ENCODE data around the gene UBE2I.
A peak's percentile ranks its signal among the peaks of the same experiment; 100 is the strongest.
"Not testable (repeated sequence)": the region's sequence is repeated elsewhere in the genome, so short reads cannot be mapped to it uniquely, and the experiment has no call there.

The UBE2I gene

GRCh38 chr16:1308977-1309885 lies at the start of gene UBE2I:
TSS of gene UBE2I (plus strand) at chr16:1309636. CDS start at chr16:1314031, 4,395 bp downstream.
- Mint-ChIP-seq H3K27ac (peak within 1 kb of the TSS; percentile 99), H3K27me3 (ENCODE audit: low read depth) (no peaks in the 10 kb centered on the region), H3K4me1 (ENCODE audit: low read depth) (peaks cover 14% of the 10 kb centered on the region), H3K36me3 (ENCODE audit: low read depth) (peaks cover 16% of the 10 kb centered on the region), H3K9me3 (no peaks in the 10 kb centered on the region), H3K4me3 (peak within 1 kb of the TSS; percentile 93)
- DNase-seq (ENCODE audit: low spot score) = peak; percentile 96

GRCh38 chr16:1259760-1260068 lies 49.7 kb upstream of the UBE2I start:
- no peak overlapping the region for H3K27ac Mint-ChIP-seq
- H3K4me3 Mint-ChIP-seq = no peak overlapping the region

GRCh38 chr16:1260101-1260680 lies 49.2 kb upstream of the UBE2I start:
- H3K4me1 Mint-ChIP-seq (ENCODE audit: low read depth) = peaks cover 5% of the 10 kb centered on the region
- peaks cover 18% of the 10 kb centered on the region for H3K27me3 Mint-ChIP-seq (ENCODE audit: low read depth)
- H3K4me3 Mint-ChIP-seq = no peak overlapping the region
- H3K27ac Mint-ChIP-seq = no peak overlapping the region
- peaks cover 10% of the 10 kb centered on the region for H3K9me3 Mint-ChIP-seq
- no peaks in the 10 kb centered on the region for H3K36me3 Mint-ChIP-seq (ENCODE audit: low read depth)
- DNase-seq (ENCODE audit: low spot score) = no peak

More at GRCh38 chr16:1259760-1260068, 49.7 kb upstream of the UBE2I start:
- Mint-ChIP-seq H3K9me3 (peaks cover 8% of the 10 kb centered on the region), H3K27me3 (ENCODE audit: low read depth) (peaks cover 18% of the 10 kb centered on the region), H3K36me3 (ENCODE audit: low read depth) (no peaks in the 10 kb centered on the region), H3K4me1 (ENCODE audit: low read depth) (peaks cover 5% of the 10 kb centered on the region)
- DNase-seq (ENCODE audit: low spot score) = no peak

GRCh38 chr16:1261131-1261892 lies 48.1 kb upstream of the UBE2I start:
- Mint-ChIP-seq H3K27me3 (ENCODE audit: low read depth) (peaks cover 18% of the 10 kb centered on the region), H3K4me1 (ENCODE audit: low read depth) (peaks cover 5% of the 10 kb centered on the region), H3K27ac (no peak overlapping the region), H3K36me3 (ENCODE audit: low read depth) (no peaks in the 10 kb centered on the region), H3K9me3 (peaks cover 10% of the 10 kb centered on the region), H3K4me3 (no peak overlapping the region)
- no peak for DNase-seq (ENCODE audit: low spot score)

- H3K9me3 Mint-ChIP-seq = peaks cover 10% of the 10 kb centered on the region
- H3K36me3 Mint-ChIP-seq (ENCODE audit: low read depth) = no peaks in the 10 kb centered on the region
- H3K4me3 Mint-ChIP-seq = no peak overlapping the region
- peaks cover 18% of the 10 kb centered on the region for H3K27me3 Mint-ChIP-seq (ENCODE audit: low read depth)
- H3K27ac Mint-ChIP-seq = no peak overlapping the region
- peaks cover 5% of the 10 kb centered on the region for H3K4me1 Mint-ChIP-seq (ENCODE audit: low read depth)
- DNase-seq (ENCODE audit: low spot score) = no peak
Measured at GRCh38 chr16:1262210-1262845, 47.1 kb upstream of the UBE2I start.

GRCh38 chr16:1262846-1263221 lies 46.6 kb upstream of the UBE2I start:
- H3K36me3 Mint-ChIP-seq (ENCODE audit: low read depth) = no peaks in the 10 kb centered on the region
- H3K27me3 Mint-ChIP-seq (ENCODE audit: low read depth) = peaks cover 18% of the 10 kb centered on the region
- no peak for DNase-seq (ENCODE audit: low spot score)
- H3K27ac Mint-ChIP-seq = no peak overlapping the region
- peaks cover 10% of the 10 kb centered on the region for H3K9me3 Mint-ChIP-seq
- no peak overlapping the region for H3K4me3 Mint-ChIP-seq
- peaks cover 5% of the 10 kb centered on the region for H3K4me1 Mint-ChIP-seq (ENCODE audit: low read depth)

GRCh38 chr16:1263591-1264344 lies 45.7 kb upstream of the UBE2I start:
- Mint-ChIP-seq H3K4me1 (ENCODE audit: low read depth) (peaks cover 5% of the 10 kb centered on the region), H3K27ac (no peak overlapping the region), H3K36me3 (ENCODE audit: low read depth) (no peaks in the 10 kb centered on the region), H3K27me3 (ENCODE audit: low read depth) (peaks cover 18% of the 10 kb centered on the region), H3K9me3 (peaks cover 10% of the 10 kb centered on the region), H3K4me3 (no peak overlapping the region)
- no peak for DNase-seq (ENCODE audit: low spot score)

GRCh38 chr16:1264345-1265089 lies 44.9 kb upstream of the UBE2I start:
- peaks cover 14% of the 10 kb centered on the region for H3K27me3 Mint-ChIP-seq (ENCODE audit: low read depth)
- H3K4me1 Mint-ChIP-seq (ENCODE audit: low read depth) = no peaks in the 10 kb centered on the region
- H3K9me3 Mint-ChIP-seq = peaks cover 10% of the 10 kb centered on the region
- H3K36me3 Mint-ChIP-seq (ENCODE audit: low read depth) = no peaks in the 10 kb centered on the region
- no peak overlapping the region for H3K4me3 Mint-ChIP-seq
- H3K27ac Mint-ChIP-seq = no peak overlapping the region
- DNase-seq (ENCODE audit: low spot score) = no peak

- H3K36me3 Mint-ChIP-seq (ENCODE audit: low read depth) = no peaks in the 10 kb centered on the region
- no peaks in the 10 kb centered on the region for H3K4me1 Mint-ChIP-seq (ENCODE audit: low read depth)
- DNase-seq (ENCODE audit: low spot score) = no peak
- no peak overlapping the region for H3K4me3 Mint-ChIP-seq
- H3K27ac Mint-ChIP-seq = no peak overlapping the region
- H3K27me3 Mint-ChIP-seq (ENCODE audit: low read depth) = peaks cover 14% of the 10 kb centered on the region
- H3K9me3 Mint-ChIP-seq = peaks cover 10% of the 10 kb centered on the region
Measured at GRCh38 chr16:1265090-1265630, 44.3 kb upstream of the UBE2I start.

GRCh38 chr16:1265826-1266225 lies 43.6 kb upstream of the UBE2I start:
- Mint-ChIP-seq H3K9me3 (peaks cover 10% of the 10 kb centered on the region), H3K27me3 (ENCODE audit: low read depth) (peaks cover 10% of the 10 kb centered on the region), H3K36me3 (ENCODE audit: low read depth) (no peaks in the 10 kb centered on the region), H3K4me1 (ENCODE audit: low read depth) (no peaks in the 10 kb centered on the region), H3K27ac (no peak overlapping the region), H3K4me3 (no peak overlapping the region)
- no peak for DNase-seq (ENCODE audit: low spot score)

- H3K36me3 Mint-ChIP-seq (ENCODE audit: low read depth); H3K27ac Mint-ChIP-seq; H3K4me3 Mint-ChIP-seq; DNase-seq (ENCODE audit: low spot score); H3K27me3 Mint-ChIP-seq (ENCODE audit: low read depth); H3K9me3 Mint-ChIP-seq; H3K4me1 Mint-ChIP-seq (ENCODE audit: low read depth): not testable (repeated sequence)
Measured at GRCh38 chr16:1269418-1269817, 40.0 kb upstream of the UBE2I start.

- Mint-ChIP-seq H3K27ac (no peak overlapping the region), H3K36me3 (ENCODE audit: low read depth) (no peaks in the 10 kb centered on the region), H3K9me3 (no peaks in the 10 kb centered on the region), H3K27me3 (ENCODE audit: low read depth) (no peaks in the 10 kb centered on the region), H3K4me3 (no peak overlapping the region), H3K4me1 (ENCODE audit: low read depth) (no peaks in the 10 kb centered on the region)
- no peak for DNase-seq (ENCODE audit: low spot score)
Measured at GRCh38 chr16:1271380-1271723, 38.1 kb upstream of the UBE2I start.
